Activated CD8-positive, alpha-beta memory T cell treated with anti-CD3 and anti-CD28 coated beads, Interleukin-2, amount 50 U/mL, for 1 hour (primary cell): Measurements from ENCODE around the gene FGF2.

Experiments used
- DNase-seq: peaks from one replicate; pipeline ENCODE4 v3.0.0-alpha.2; 2020; ENCODE audit errors: extremely low read depth

The FGF2 gene

GRCh38 chr4:122890147-122890795 is 63.6 kb downstream of the FGF2 start:
- no peak for DNase-seq

GRCh38 chr4:122894827-122895226 is 68.2 kb downstream of the FGF2 start:
- no peak for DNase-seq

DNA sequence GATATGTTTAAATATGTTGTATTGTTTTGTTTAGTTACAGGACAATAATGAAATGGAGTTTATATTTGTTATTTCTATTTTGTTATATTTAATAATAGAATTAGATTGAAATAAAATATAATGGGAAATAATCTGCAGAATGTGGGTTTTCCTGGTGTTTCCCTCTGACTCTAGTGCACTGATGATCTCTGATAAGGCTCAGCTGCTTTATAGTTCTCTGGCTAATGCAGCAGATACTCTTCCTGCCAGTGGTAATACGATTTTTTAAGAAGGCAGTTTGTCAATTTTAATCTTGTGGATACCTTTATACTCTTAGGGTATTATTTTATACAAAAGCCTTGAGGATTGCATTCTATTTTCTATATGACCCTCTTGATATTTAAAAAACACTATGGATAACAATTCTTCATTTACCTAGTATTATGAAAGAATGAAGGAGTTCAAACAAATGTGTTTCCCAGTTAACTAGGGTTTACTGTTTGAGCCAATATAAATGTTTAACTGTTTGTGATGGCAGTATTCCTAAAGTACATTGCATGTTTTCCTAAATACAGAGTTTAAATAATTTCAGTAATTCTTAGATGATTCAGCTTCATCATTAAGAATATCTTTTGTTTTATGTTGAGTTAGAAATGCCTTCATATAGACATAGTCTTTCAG is 68.8 kb downstream of the FGF2 start:
- no peak for DNase-seq

GRCh38 chr4:122896270-122896669 is 69.6 kb downstream of the FGF2 start:
- DNase-seq, result no peak

DNA sequence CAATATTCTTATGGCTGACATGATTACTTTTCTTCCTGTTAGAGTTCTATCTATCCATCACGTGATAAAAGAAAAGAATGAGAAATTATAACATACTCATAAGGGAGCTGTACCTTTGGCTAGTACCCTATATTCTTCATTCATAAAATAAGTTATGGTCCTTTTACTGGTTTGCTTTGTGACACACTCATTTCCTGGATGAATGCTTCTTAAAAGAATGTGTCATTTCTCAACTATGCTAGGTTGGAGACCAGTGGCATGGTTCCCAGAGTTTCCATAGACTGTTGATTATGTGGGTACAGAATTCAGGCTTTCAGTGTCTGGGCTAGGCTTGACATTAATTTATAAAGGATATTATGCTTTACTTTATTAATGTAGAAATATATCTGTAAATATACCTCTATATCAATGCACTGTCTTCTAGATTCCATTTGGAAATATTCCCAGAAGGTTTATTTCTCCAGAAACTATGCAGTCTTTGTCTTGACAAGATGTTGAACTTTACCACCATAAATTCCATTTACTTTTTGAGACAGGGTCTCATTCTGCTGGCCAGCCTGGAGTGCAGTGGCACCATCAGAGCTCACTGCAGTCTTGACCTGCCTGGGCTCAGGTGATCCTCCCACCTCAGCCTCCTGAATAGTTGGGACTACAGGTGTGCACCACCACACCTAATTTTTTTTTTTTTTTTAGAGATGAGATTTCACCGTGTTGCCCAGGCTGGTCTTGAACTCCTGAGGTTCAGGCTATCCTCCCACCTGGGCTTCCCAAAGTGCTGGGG is 71.9 kb downstream of the FGF2 start:
- no peak for DNase-seq

GRCh38 chr4:122899682-122900081 is 73.1 kb downstream of the FGF2 start:
- no peak for DNase-seq

DNA sequence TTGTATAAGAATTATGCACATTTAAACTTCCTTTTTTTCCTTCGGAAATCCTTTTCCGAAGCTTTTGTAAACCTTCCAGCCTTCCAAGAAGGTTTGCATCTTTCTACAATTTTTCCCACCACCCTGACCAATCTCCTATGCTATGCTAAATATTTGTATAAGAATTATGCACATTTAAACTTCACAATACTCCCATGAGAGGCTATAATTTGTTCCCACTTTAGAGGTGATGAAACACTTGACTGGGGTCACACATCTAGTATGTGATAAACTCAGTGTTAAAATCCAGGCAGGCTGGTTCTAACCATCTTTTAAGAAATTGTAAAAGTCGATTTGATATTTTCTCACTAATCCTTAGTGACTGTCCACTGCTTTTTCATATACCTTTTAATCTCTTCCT is 73.7 kb downstream of the FGF2 start:
- DNase-seq, result no peak

GRCh38 chr4:122901247-122902010 is 74.8 kb downstream of the FGF2 start:
- no peak for DNase-seq

- DNase-seq, result no peak
These were observed 77.2 kb downstream of the FGF2 start for GRCh38 chr4:122903766-122904288.

DNA sequence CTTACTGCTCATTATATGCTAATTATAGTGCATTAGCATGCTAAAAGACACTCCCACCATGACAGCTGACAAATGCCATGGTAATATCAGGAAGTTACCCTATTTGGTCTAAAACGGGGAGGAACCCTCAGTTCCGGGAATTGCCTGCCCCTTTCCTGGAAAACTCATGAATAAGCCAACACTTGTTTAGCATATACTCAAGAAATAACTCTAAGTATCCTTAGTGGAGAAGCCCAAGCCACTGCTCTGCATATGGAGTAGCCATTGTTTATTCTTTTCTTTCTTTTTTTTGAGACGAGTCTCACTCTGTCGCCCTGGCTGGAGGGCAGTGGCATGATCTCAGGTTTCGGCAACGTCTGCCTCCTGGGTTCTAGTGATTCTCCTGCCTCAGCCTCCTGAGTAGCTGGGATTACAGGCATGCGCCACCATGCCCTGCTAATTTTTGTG is 80.3 kb downstream of the FGF2 start:
- no peak for DNase-seq

GRCh38 chr4:122908223-122908622 is 81.6 kb downstream of the FGF2 start:
- no peak for DNase-seq

DNA sequence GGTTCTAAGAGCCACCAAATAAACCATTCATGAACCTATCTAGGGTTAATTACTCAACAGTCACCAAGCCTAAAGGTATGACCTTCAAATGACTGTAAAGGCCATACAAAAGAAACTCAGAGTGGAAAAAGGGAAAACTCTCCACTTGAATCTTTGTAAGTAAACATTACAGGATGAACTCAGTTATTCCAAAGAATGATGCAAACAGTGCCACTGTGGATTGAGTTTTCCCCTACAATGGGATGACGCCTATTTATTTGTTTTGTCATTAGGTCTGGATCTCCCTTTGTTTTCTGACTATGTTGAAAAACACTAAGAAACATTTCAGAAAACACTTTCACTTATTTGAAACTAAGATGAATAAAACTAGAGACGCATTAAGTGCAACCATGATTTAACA is 83.1 kb downstream of the FGF2 start:
- no peak for DNase-seq

- no peak for DNase-seq
These were observed 85.0 kb downstream of the FGF2 start for GRCh38 chr4:122911588-122911987.

GRCh38 chr4:122912810-122913575 is 86.4 kb downstream of the FGF2 start:
- no peak for DNase-seq

- DNase-seq, result no peak
These were observed 87.8 kb downstream of the FGF2 start for GRCh38 chr4:122914292-122914904.

DNA sequence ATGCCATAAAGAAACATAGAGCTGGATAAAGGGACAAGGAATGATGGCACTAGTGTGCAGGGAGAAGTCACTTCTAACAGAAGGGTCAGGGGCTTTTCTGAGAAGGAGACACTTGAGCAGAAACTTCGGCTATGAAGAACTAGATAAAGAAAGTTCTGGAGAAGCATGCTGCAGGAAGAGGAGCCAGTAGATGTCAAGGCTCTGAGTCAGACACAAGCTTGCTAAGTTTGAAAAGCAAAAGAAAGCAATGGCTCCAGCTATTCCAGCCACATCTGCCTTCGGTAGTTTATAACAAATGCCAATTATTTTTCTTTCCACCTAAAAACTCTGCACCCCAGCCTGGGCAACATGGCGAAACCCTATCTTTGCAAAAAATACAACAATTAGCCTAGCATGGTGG is 88.3 kb downstream of the FGF2 start:
- DNase-seq, result no peak

DNA sequence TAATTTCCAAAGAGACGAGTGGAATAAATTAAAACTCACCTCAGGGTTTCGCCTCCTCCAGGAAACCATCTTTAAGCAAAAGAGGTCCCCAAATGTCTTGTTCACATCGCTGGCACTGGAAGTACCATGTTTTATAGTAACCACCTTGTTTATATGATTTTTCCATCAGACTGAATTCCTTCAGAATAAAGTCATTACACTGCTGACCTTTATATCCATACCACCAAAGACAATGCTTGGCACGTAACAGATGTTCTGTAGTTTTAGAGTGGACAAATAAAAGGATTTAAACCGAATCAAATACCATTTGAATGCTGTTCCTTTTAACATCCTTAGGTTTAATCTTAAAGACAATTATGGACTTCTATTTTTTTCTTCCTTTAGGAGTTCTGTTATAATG is 91.1 kb downstream of the FGF2 start:
- DNase-seq, result no peak

DNA sequence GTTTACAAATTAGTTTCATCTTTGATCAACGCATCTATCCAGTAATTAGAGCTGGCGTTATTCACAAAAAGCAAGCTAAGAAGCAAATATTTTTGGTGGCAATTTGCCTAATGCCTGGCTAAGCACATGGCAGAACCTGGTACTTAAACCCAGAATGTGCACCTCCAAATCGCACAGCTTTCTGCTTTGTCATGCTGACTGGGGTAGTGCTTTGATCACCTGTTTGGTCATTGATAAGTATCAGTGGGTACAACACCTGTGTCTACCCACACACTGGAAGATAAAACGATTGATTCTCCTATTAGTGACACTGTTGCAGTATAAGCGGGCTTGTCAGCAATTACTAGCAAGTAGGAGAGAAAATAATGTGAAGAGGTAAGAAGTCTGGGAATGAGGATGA is 93.8 kb downstream of the FGF2 start:
- DNase-seq, result no peak

GRCh38 chr4:122921300-122921699 is 94.7 kb downstream of the FGF2 start:
- DNase-seq, result no peak

- DNase-seq, result no peak
These were observed 95.6 kb downstream of the FGF2 start, which contains the start of gene NUDT6 for GRCh38 chr4:122921971-122922876. Gene NUDT6, minus strand, starts transcription at chr4:122922597. Its CDS starts 25 bp downstream, at chr4:122922572.
